Astrocyte of the cerebellum (primary cell): ENCODE data around the gene PEX11B.

Experiments
- DNase-seq: peaks from one replicate; pipeline ENCODE4 v3.0.0-alpha.2; 2011; ENCODE audit warnings: low read depth
- H3K4me3 ChIP-seq: 2 replicates; pipeline ENCODE4 v1.5.1; 2011; ENCODE audit warnings: mild to moderate bottlenecking, low read depth, low read length, moderate library complexity
- CTCF ChIP-seq: IDR thresholded peaks from 2 replicates; pipeline ENCODE4 v1.5.1; 2012; ENCODE audit warnings: low read length, low read depth, moderate library complexity, mild to moderate bottlenecking; ENCODE audit errors: missing control alignments
- in situ Hi-C: cut with HindIII; loops from 2 replicates; pipeline ENCODE4 v1.10.0; 2017; ENCODE audit warnings: low sequenced_read_pairs

The PEX11B gene

GRCh38 chr1:145962157-145963102 is 43.9 kb upstream of the PEX11B start:
- in situ Hi-C loops: no loop called here
- no peak for DNase-seq
- no peak for TF ChIP-seq CTCF

GRCh38 chr1:145961425-145962156 is 43.1 kb upstream of the PEX11B start:
- TF ChIP-seq CTCF: no peak
- DNase-seq: no peak
- in situ Hi-C loops: no loop called here
- peak overlapping the region; percentile 58 for H3K4me3 ChIP-seq

More at GRCh38 chr1:145962157-145963102, 43.9 kb upstream of the PEX11B start:
- peak overlapping the region; percentile 58 for H3K4me3 ChIP-seq

DNA sequence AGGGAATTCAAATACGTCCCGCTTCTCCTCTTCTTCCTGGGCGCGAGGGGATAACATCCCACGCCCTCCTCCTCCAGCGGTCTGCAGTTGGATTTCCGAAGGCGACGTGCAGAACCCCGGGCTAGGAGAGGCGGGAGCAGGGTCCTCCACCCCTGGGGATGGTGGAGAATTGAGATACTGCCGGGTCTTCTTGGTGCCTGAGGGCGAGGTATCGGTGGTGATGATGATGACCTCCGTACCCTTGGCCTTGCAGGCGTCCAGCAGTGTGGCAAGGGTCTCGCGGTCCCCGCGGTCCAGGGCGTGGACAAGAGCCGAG is 42.5 kb upstream of the PEX11B start:
- no peak for DNase-seq
- peak overlapping the region; percentile 58 for H3K4me3 ChIP-seq
- no peak for TF ChIP-seq CTCF
- in situ Hi-C loops: no loop called here

- TF ChIP-seq CTCF: peak; percentile 12
- in situ Hi-C loops: no loop called here
- DNase-seq: no peak
These were observed 42.1 kb upstream of the PEX11B start for GRCh38 chr1:145960468-145961108.

GRCh38 chr1:145959957-145960467 is 41.5 kb upstream of the PEX11B start:
- in situ Hi-C loops: no loop called here
- no peak for DNase-seq
- H3K4me3 ChIP-seq: peak overlapping the region; percentile 58
- no peak for TF ChIP-seq CTCF

More at GRCh38 chr1:145960468-145961108, 42.1 kb upstream of the PEX11B start:
- H3K4me3 ChIP-seq: peak overlapping the region; percentile 58

DNA sequence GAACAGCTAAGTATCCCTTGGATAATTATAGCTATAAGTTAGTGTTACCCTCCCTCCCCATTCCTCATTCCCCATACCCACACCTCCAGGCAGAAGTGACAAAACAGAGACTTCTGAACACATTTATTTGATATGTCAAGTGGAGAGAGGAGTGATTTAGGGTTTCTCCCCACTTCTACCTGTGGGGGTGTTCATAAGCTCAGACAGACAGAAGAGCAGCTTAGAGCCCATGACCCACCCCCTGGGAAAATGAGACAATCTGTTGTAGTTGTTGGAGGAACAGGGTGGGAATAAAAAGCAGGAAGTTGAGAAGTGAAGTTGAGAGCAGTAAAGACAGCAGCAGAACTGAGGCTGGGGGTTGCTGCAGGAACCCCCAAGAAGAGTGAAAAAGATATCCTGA is 40.8 kb upstream of the PEX11B start:
- in situ Hi-C loops: no loop called here
- H3K4me3 ChIP-seq: no peak overlapping the region
- DNase-seq: no peak
- TF ChIP-seq CTCF: no peak
